HG03060 (cell line): Measurements from ENCODE around the gene SPAG16.
"Not testable (repeated sequence)": the region's sequence is repeated elsewhere in the genome, so short reads cannot be mapped to it uniquely, and the experiment has no call there.

Experiments used
- ATAC-seq: cut with Tn5 transposase; IDR thresholded peaks from one replicate; pipeline ENCODE4 v1.9.1; 2021; ENCODE audit warnings: low read depth, moderate number of reproducible peaks; ENCODE audit not compliant: unreplicated experiment

The SPAG16 gene

DNA sequence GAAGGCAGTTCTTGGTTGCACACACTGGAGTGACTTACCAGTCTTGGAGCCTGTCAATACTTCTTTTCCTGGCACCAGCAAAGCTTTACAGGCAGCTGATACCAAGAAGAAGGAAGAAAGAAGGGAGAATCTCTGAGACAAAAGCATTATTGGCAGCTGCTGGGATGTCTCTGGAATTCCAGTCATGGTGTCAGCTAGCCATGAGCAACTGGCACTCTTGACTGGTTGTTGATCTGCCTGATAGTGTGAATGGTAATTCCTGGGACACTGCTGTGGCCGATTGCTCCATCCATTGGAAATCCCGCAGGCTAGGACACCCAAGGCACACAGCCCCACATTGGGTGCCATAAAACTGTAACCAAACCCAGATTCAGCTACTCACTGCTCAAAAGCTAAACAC is 17.8 kb upstream of the SPAG16 start:
- no peak for ATAC-seq

DNA sequence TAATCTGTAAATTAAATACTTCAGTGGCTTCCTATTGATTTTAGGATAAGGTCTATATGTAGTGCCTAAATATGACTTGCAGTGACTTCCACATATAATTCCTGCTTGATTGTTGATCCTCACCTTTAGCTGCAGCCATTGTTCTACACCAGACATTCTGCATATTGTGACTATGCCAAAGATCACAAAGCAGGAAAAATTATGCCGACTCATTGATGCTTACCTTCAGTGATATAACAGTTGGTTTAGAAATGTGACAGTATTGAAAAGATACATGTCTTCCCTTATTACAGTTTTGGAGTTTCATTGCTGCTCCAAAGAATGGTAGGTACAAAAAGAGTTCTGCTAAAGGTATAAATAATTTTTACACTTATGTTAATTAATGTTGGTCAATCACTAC is 12.3 kb upstream of the SPAG16 start:
- no peak for ATAC-seq

DNA sequence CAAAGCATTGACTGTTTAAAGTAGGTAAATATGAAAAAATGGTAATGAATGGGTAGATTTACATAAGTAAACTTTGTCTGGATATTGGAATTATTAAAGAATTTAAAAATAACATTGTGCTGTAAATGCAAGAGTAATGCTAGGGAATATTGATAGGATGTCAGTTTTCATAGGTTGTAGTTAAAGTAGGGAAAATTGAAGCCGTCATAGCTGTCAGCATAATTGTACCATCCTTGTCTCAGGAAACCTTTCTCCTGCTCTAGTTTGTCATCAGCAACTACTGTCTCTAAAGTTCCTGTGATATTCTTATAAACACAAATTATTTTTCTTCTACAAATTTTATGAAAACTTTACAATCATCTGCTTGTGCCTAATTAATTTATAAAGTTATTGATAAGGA is 10.1 kb upstream of the SPAG16 start:
- no peak for ATAC-seq

DNA sequence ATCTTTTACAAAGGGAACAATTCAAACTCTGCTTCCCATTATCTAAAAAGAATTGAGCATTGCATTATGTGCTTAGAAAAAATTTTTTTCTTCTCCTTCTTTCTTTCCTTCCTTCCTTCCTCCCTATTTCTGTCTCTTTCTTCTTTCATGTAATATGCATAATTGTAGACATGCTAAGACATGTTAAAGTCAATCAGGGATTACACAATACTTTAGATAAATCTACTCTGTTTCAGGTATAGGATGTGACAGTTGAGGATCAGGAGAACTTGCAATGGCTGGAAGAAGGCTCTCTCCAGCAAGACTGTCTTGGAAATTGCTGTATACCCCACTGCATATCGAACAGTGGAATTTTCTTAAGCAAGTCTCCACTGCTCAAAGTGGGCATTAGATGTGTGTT is 9.0 kb upstream of the SPAG16 start:
- no peak for ATAC-seq

DNA sequence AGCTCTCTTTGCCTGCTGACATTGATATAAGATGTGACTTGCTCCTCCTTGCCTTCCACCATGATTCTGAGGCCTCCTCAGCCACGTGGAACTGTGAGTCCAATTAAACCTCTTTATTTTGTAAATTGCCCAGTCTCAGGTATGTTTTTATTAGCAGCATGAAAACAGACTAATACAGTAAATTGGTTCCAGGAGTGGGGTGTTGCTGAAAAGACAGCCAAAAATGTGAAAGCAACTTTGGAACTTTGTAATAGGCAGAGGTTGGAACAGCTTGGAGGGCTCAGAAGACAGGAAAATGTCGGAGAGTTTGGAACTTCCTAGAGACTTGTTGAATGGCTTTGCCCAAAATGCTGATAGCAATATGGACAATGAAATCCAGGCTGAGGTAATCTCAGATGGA is 7.1 kb upstream of the SPAG16 start:
- ATAC-seq = not testable (repeated sequence)

DNA sequence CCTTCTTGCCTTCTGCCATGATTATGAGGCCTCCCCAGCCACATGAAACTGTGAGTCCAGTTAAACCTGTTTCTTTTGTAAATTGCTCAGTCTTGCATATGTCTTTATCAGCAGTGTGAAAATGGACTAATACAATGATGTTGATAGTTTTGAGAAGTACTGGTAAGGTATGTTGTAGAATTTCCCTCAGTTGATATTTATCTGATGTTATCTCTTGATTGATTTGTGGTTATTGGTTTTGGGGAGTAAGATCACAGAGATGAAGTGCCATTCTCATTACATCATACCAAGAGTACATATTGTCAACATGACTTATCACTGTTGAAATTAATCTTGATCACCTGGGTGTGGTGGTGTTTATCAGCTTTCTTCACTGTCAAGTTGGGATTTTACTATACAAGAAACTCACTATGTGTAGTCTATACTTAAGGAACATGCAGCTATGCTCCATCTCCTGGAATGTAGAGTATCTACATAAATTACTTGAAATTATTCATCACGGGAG is 5.1 kb upstream of the SPAG16 start:
- ATAC-seq = no peak

DNA sequence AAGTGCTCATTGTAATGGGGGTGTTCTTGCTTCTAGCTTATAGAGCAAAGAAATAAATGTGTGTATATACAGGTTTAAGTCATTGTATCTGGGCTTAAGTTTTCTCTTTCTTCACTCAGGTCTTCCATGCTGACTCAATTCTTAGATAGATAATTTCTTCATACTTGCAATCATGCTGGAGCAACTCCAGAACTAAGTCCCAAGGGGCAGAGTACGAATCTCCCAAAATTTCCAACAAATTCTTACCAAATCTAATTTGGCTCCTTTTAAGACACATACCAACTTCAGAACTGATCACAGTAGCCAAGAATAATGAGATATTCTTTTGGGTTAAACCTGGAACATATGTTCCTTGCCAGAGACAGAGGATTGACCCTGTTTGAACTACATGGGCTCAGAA is 4.3 kb upstream of the SPAG16 start:
- ATAC-seq = no peak

DNA sequence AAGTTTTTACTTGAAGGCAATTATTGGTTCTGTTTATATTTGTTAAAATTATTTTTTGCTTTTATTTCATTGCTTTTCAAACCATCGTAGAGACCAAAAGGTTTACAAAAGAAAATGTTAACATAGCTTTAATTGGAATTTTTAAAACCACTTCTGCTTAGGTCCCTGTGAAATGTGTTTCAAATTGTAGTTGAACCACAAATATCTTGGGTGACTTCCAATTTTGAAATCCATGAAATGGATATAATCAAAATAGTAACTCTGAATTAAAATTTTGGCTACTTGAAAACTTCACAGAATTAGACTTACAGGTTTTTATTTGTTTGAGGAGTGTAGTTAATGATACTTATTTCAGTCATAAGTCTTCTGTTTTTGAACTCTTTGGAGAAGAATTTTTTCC is 3.1 kb upstream of the SPAG16 start:
- no peak for ATAC-seq

DNA sequence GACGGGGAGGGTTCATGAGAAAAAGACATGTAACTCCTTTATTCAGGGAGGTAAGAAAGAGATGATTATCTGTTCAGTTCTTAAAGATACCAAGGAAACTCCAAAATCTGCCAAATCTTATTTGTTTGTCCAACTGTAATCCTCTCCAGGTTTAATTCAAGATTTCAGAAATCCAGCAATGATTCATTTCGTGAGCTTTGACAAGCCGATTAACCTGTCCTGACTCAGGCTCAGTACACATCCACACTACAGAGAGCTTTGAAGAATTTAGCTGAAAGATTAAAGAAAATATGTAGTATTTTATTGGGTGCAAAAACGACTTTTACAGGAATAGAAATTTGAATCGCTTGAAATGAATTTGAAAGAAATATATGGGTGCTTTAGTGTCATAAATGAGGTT is 1.1 kb downstream of the SPAG16 start:
- ATAC-seq = no peak

DNA sequence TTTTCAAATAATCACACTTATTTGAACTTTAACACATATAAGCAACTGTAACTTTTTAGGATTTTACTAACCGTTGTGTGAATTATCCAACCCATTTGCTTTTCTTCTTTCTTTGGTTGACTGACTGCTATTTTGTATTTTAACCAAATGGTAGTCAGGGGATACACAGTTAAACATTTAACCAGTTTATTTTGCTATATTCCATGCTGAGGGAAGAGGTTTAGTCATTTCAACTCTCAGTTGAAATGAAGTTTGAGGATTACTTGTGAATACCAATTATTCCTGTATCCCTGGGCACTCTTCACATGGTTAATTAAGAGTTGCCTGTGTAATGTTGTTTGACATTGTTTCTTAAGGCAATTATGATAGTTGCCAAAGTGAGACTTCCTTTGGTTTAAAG is 1.9 kb downstream of the SPAG16 start:
- no peak for ATAC-seq

DNA sequence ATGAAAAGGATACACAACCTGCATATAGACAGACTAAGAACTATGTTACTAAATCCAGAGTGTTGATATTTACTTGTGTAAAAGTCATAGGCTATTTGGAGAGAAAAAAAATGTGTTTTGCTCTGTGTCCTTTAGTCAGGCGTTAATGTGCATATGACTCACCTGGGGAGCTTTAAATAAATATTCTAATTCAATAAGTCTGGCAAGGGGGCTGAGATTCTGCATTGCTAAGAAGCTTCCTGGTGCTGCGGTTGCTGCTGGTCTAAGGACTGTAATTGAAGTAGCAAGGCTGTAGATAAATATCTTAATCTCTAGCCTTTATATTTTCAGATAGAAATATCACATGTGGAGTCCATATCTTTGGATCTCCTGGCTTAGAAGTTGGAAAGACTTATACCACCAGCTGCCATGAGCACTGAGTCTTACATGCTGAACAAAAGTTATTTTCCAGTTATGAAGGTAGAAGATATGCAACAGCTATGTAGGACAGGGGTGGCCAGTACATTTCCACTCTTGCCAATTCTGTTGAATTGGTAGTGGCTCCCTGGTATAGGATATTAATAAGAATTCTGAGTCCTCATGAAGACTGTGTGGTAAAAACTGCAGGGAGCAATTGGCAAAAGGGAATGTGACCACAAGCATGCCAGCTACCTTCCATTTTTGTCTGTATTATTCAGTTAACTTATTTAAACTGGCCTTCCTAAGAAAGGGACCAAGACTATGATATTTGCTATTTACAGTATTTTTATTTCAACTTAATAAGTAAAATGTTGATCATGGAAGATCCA is 4.8 kb downstream of the SPAG16 start:
- ATAC-seq = no peak

DNA sequence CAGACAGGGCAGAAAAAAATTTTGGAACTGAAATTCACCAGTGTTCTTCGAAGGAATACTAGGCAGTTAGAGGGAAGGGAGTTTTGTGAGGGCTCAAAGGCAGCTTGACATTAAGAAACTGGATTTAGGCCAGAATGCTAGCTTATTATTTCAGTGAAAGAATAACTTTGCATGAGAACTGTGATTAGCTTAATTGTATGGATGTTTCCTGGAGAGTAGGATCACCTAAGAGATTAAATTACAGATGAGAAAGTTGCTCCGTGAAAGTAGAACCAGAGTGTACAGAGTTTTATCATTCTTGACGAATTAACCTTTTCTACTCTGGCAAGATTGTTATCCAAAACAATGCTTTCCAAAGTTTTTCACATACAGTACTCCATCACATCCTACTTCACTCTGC is 6.2 kb downstream of the SPAG16 start:
- no peak for ATAC-seq

DNA sequence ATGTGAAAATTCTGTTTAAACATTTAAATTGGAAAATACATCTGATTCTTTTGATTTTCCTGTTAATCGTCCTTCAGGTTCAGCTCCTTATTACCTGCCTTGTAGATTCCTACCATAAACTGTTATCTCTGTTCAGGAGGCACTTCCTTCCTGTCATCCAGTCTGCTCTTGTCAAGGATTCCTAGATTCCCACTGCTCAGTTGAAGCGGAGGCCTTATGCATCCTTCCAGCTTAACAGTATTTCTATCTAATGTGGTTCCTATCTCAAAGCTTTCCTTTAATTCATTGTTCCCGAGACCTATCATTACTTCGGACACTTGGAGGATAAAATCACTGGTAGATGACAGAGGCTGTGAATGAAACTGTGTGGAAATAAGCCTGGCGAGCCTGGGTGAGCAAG is 12.0 kb downstream of the SPAG16 start:
- ATAC-seq = no peak

DNA sequence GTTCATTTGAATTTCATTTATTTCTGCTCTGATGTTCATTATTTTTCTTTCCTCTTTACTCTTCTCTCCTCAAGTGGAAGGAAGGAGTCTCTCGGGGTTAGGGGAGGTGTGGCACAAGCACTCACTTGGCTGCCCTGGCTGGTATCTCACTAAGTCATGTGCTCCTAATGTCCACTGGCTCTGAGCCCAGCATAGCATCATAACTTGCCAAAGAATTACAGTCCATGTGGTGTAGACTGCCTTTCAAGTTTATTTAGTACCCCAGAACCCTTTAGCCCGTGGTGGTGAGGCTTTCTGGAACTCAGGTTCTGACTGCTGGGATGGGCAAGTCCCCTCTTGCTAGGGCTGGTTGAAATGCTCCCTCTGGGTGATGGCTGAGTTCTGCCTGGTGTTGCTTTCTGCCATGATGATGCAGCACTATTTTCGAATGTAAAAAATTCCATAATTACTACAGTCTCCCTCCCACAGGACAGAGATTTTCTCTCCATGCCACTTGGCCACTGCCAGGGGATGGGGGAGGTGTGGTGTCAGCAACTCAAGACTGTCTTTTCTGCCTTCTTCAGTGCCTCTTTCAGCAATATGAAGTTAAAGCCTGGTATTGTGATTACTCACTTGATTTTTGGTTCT is 22.2 kb downstream of the SPAG16 start:
- ATAC-seq = no peak

DNA sequence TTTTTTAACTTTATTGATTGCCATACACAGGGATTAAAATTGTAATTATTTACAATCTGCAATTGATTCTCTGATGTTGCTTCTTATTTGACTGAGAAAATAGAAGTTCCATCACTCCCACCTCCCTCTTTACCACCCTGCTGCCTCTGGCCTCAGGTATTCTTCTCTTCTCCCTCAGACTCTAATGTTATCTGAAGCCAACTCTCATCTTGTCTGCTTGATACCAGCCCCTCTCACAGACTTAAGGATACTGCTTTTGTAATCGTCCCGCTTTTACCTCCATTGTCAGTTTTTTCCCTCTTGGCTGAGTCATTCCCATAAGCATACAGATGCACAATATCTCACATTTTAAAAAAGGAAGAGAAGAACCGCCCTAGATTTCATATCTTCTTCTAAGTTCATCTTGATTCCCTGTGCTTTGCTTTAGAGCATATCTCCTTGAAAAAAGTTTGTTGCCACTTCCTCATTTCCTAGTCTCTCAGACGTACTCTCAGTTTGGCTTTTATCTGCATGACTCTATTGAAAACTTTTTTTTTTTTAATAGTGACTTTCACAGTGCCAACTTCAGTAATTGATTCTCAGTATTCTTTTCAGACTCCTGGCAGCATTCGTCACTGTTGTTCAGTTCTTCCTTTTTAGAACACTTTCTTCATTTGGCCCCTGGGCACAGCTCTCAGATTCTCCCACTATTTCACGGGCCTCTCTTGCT is 31.1 kb downstream of the SPAG16 start:
- no peak for ATAC-seq

DNA sequence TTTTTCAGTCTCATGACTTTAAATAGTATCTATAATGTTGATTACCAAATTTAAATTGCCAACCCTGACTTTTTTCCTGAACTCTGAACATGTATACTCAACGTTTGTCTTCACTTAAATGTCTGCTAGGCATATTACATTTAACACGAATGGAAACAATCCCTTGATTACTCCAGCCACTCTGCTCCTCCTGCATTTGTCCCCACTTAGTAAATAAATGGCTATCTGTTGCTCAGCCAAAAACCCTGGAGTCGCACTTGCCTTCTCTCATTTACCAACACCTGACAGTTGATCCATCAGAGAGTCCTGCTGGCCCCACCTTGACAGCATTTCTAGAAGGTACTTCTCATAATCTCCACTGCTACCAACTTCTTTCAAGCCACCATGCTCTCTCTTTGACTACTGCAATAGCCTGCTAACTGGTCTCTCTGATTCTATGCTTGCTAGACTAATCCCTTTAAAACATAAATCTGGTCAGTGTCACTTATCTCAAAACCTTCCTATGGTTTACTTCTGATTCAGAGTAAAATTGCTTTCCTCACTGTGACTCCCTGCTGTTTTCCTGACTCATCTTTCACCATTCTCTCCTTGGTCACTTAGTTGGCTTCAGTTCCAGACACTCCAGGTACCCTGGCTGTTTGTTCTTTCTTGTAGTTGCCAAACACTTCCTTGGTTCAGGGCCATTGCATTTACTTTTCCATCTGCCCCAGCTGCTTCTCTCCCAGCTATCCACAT is 31.9 kb downstream of the SPAG16 start:
- no peak for ATAC-seq

DNA sequence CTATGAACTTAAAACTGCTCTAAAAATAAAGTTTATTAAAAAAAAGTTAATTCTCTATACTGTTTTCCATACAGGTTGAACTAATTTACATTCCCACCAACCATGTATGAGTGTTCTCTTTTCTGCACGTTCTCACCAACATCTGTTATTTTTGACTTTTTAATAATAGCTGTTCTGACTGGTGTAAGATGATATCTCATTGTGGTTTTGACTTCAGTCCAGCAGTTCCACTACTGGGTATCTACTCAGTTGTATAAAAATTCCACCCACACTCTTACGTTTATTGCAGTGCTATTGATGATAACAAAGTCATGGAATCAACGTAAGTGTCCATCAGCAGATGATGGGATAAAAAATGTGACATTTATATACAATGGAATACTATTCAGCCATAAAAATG is 33.7 kb downstream of the SPAG16 start:
- no peak for ATAC-seq

DNA sequence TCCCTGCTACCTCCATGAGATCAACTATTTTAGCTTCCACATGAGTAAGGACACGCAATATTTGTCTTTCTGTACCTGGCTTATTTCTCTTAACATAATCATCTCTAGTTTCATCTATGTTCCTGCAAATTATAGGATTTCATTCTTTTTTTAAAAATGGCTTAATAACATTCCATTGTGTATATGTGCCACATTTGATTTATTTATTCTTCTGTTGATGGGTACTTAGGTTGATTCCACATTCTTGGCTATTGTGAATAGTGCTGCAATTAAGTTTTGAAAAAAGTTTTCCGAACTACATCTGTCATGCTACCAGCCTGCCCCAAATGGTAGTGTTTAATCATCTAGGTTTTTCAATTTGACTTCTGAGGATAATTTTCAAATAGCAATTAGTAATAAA is 36.3 kb downstream of the SPAG16 start:
- no peak for ATAC-seq

DNA sequence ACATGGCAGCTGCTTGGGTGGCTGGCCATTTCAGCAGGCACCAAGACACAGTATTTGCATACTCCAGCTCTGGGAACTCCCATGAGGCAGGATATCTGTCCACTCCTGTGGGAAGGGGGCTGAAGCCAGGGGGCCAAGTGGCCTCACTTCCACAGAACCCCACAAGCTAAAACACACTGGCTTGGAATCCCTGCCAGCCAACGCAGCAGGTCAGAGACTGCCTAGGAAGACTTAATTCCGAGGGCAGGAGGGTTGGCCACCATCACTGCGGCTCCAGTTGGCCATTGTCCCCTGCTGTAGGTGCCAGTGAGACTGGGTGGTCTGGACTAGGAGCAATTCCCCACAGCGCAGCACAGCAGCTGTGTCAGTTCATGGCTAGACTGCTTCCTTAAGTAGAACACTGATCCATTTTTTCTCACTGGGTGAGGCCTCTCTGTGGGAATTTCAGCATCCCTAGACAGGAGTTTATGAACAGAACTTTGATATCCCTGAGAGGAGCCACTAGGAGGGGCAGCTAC is 52.0 kb downstream of the SPAG16 start:
- no peak for ATAC-seq

DNA sequence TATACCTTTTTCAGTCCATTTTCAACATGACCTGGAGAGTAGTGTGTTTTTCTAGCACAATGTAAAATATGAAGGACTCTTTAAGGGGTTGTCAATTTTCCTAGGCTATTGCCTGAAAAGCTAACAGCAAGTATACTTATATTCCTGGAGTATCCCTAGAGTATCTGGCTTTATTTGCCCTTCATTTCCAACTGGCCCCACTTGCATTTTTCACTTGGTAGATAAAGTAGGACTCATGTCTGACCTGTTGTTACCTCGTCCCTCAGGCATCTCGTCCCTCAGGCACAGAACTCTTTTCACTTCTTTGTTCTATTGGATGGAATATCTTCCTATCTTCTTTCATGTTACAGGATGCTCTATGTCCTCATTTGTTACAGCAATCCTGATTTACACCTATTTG is 69.2 kb downstream of the SPAG16 start:
- ATAC-seq = no peak

DNA sequence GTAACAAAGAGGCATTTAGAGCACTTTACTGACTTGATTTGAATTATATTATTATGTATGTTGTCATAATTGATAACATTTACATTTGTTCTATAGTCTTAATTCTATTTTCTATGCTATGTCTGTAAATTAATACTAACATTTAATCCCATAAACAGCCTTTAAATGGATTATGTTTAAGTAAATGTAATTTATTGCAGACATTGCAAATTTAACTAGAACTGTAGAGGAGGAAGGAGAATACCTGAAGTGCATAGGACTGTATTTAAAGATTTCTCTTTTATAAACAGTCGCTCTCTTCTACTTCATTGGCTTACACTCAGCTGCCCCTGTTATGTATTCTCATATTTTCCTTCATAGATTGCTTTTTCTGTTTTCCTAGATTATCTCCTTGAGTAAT is 92.4 kb downstream of the SPAG16 start:
- no peak for ATAC-seq
